ENCODE data around the gene PIK3C2G.

- TF ChIP-seq CTCF (IDR thresholded peaks at IDR 0.05): no peak
- TF ChIP-seq POLR2A (IDR thresholded peaks at IDR 0.05): no peak
Measured at GRCh38 chr12:18294889-18295288, 33.6 kb downstream of the PIK3C2G start.

Data from thyroid gland (tissue), 4 donors.